GM18502 (cell line): ENCODE measurements around the gene GALNT11.
"Not testable (repeated sequence)": the region's sequence is repeated elsewhere in the genome, so short reads cannot be mapped to it uniquely, and the experiment has no call there.

ENCODE experiments used
- ATAC-seq: cut with Tn5 transposase; IDR thresholded peaks from one replicate; pipeline ENCODE4 v1.9.1; 2021; ENCODE audit warnings: mild to moderate bottlenecking; ENCODE audit not compliant: unreplicated experiment, poor library complexity

Gene GALNT11

DNA sequence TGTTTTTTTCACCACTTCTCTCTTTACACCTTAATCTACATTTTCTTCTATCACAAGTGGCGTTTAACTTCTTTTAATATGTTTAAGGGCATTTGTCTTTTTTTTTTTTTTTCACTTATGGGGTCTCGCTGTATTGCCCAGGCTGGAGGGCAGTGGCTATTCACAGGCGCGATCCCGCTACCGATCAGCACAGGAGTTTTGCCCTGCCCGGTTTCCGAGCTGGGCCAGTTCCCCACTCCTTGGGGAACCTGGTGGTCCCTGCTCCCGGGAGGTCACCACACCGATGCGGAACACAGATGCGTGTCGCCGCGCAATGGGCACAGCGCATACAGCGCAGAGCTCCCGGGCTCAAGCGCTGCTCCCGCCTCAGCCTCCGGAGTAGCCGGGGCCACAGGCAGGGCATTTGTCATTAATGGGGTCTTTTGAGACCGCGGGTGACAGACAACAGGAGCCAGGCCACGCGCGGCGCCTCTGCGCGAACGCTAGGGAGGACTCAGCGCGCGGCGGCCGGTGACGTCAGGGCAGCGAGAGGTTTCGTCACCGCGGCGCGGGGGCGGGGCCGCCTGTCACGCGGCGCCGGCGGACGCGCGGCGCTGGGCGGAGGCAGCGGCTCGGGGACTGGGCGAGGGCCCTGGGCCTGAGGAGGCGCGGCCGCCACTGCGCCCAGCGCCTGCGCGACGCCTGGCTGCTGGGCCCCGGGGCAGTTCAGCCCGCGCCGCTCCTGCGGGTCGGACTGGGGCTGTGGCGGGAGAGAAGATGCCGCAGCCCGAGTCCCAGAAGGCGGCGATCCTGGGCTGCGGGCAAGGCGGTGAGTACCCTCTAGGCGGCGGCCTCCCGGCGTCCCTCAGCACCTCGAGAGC, at the start of gene GALNT11:
TSS of gene GALNT11 (plus strand) at position 598 of the 860 bp plus-strand sequence. CDS start 68,554 bp downstream, outside the sequence.
- ATAC-seq, result peak; percentile 97

DNA sequence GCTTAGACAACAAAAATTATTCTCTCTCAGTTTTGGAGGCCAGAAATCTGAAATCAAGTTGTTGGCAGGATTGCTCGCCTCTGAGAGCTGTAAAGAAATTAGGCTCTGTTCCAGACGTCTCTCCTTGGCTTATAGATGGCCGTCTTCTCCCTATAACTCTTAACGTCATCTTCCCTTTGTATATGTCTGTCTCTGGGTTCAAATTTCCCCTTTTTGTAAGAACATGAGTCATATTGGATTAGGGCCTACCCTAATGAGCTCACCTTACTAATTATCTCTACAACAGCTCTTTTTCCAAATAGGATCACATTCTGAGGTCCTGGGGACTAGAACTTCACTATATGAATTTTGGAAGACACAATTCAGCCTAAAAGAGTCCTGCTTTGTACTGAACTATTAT, 46.9 kb upstream of the GALNT11 start:
- no peak for ATAC-seq

DNA sequence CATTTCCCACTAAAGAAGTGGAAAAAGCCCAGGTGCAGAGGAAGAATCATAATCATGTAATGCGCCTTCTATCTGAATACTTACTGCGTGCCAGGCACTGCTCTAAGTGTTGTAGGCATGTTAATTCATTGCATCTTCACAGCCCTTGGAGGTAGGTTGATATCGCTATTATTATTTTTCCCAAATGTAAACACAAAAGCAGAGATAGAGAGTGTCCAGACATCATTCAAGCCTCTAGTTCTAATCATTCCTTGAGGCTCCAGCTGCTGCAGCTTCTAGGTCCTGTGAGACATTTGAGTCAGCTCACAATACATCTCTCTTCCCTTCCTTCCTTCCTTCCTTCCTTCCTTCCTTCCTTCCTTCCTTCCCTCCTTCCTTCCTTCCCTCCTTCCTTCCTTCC, 44.3 kb upstream of the GALNT11 start:
- ATAC-seq, result no peak

DNA sequence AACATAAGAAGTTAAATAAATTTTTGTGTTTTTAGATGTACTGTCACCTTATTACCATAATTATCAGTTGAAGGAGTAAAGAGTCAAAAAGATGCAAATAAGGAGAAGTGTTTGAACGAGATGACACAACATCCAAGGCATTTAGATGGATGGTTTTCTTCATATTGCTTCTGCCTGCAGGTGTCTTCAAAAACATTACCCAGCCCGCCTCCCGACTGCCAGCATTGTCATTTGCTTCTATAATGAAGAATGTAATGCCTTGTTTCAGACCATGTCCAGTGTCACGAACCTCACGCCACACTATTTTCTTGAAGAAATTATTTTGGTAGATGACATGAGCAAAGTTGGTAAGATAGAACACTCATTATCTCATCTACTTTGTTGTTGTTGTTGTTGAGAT, 42.7 kb upstream of the GALNT11 start:
- no peak for ATAC-seq

DNA sequence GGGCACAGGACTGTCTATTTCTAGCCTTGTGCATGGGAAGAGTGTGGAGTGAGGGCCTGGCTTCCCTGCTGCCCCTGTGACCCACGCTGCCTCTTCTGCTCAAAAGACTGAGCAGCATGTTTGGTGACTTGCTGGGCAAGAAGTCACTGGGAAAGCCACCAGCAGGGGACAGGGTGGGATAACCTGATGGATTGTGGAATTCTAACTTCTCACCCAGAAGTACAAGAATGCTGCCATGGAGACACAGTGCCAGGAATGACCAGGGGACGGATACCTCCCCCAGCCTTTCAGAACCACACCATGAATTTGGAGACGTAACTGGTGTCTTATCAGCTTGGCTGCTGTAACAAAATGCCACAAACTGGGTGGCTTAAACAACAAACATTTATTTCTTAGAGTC, 40.9 kb upstream of the GALNT11 start:
- no peak for ATAC-seq

DNA sequence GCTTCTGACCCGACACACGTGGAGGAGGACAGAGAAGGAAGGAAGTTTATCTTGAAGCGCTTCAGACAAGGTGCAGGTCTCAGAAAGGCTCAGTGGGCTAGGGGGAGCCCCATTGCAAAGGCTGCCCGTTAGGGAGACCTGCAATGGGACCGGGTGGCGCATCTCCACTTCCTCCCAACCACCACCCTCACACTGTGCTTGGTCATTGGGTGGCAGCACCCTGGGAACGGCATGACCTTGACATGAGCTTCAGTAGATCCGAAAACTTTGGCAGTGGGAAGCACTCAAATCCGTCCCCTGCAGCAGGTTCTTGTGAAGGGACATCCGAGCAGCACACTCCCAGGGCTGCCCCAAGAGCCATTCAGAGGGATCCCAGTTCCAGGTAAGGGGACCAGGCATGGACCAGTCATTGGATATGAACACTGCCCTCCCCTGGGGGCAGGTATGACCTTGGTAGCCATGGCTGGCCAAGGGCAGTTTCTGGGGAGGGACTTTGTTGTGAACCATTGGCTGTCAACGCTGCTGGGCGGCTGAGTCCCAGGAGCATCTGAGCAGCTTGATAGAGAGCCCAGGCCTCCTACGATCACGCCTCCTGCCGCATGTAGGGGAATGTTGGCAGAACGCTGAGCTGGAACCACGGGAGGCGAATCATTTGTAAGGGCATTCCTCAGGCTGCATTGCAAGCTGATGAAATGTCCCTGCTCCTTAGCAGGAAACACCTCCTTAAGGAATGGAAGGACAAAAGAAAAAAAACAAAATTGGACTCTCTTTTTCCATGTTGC, 37.5 kb upstream of the GALNT11 start:
- no peak for ATAC-seq

DNA sequence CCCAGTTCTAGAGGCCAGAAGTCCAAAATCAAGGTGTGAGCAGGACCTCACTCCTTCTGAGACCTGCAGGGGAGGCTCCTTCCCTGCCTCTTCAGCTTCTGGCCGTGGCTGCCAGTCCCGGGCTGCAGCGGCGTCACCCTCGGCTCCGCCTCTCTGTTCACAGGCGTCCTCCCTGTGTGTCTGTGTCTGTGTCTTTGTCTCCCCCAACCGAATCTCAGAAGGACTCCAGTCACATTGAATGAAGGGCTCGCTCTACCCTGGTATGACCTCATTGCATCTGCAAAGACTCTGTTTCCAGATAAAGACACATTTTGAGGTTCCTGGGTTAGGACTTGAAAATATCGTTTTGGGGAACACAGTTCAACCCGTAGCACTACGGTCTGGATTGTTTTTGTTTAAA, 33.1 kb upstream of the GALNT11 start:
- no peak for ATAC-seq

DNA sequence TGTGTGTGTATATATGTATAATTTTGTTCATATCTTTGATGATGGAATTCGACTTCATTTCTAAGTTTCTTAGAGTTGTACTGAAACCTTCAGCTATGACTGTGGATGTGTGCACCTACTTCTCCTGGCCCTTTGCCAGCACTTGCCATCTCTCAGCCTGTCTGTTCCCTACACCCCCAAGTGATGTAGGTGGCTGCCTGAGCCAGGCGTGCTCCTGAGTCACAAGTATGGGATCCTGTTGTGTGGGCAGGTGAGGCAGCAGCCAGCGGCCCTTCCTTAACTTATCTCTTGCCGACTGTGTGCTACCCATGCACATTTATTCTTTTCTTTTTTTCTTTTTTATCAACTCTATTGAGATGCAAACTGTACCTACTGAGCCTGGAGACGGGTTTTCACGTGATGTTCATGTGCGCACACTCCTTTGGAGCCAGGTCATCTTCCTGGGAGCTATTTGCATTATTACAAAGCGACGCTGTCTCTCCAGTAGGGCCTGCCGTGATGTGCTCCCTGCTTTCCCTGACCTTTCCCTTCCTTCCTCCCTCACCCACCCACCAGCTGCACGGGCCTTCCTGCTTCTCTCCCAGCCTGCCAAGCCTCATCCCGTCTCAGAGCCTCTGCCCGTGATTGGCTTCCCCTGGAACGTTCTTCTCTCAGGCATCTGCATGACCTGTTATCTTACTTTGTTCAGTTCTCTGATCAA, 31.3 kb upstream of the GALNT11 start:
- no peak for ATAC-seq

DNA sequence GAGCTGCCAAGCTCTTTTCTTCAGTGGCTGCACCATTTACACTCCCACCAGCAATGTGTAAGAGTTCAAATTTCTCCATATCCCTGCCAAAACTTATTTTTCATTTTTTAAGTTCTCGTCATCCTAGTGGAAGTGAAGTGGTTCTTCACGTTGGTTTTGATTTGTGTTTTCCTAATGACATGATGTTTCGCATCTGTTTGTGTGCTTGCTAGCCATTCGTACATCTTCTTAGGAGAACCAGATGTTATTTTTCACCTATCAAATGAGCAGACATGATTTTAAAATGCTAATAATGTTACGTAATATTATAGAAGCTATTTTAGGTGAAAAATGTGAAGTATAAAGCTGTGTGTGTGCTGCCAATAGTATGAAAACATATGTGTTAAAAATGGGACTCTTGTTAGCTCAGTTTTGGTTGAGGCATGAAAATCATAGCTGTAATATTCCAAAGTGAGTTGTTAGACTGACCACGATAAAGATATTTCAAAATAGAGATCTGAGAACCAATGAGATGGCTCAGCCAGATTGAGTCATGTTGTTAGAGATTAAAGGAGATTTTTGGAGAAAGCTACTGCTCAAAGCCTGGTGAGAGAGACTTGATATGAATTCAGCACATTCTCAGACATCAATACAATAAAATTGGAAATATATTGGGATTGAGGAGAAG, 25.9 kb upstream of the GALNT11 start:
- no peak for ATAC-seq

DNA sequence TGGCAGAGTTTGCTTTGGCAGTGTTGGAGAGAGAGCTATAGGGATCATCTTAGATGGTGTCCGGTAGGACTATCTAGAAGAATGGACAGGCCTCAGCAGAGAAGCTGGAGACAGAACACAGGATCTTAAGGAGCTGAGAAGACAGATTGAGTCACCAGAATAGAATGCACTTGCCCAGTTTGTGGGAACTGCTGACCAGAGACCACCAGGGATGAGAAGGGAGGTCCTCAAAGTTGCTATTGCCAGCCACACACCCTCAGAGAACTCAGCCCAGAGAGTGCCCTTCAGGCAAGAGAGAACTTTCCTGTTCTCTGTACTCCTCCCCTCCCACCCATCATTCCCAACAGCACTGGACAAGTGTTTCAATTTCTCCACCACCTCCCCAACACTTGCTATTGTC, 25.3 kb upstream of the GALNT11 start:
- ATAC-seq, result no peak

DNA sequence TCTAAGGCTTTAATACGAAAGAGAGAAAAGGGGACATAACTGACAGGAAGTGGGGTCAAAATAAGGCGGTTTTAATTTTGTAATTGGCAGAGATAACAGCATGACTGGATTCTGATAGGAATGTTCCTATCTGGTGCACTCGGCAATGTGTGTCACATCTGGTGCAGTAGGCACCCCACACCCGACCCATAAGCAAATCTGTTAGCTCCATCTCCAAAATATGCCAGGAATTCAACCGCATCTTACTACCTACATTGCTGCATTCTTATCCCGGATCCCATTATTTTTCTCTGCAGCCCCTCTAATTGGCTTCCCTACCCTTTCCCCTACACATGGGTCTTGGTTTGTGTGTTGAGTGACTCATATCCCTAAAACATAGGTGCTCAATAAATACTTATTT, 19.1 kb upstream of the GALNT11 start:
- ATAC-seq, result no peak

DNA sequence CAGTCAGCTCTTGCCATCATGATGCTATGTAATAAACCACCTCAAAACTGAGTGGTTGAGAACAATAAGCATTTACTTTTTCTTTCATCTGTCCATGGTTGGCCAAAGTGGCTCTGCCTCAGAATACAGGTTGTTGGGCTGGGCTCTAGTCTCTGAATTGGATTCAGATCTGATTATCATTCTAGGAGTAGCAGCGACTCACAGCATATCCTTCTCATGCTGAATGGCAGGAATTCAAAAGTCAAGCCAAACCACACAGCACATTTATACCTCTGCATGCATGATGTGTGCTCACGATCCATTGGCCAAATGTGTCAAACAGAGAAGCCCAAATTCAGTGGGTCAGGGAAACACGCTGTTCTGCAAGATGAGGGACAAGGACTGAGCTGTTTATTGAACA, 13.6 kb upstream of the GALNT11 start:
- ATAC-seq, result no peak

DNA sequence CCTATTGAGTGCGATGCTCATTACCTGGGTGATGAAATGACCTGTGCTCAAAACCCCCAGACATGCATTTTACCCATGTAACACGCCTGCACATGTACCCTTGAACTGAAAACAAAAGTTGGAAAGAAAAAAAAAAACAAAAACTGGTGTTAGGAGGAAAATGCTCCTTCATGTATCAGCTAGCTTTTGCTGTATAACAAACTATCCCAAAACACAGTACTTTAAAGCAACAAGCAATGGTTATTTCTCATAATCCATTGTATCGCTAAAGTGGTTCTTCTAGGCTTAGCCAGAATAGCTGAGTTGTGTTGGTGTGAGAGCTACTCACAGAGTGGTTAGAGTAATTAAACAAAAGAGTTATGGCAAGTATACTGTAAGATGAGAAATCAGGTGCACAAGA, 12.2 kb upstream of the GALNT11 start:
- no peak for ATAC-seq

DNA sequence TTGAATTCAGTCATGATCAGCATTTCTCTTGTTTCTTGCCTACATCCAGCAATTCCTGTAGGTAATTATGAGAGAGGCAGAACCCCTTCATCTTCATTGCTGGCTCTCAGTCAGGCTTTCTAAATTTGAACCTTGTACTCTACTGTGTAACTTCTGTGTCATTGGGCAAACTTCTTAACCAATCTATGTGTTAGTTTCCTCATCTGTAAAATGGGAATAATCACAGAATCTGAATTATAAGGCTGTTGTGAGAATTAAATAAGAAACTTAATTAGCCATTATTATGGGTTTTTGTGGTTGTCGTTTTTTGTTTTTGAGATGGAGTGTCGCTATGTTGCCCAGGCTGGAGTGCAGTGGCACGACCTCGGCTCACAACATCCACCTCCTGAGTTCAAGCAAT, 11.5 kb upstream of the GALNT11 start:
- no peak for ATAC-seq

DNA sequence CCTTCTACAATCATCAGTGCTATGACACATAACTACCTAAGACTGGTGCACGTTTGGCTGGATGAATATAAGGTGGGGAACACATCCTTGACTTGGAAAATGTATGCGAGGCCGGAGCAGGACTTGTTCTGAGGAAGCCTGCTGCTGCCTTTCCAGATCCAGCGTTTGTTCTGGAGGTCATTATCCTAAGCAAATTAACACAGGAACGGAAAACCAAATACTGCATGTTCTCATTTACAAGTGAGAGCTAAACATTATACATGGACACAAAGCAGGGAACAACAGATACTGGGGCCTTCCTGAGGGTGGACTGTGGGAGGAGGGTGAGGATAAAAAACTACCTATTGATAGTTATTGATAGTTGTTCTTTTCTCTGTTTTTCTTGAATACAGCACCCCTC, 10.8 kb upstream of the GALNT11 start:
- no peak for ATAC-seq

DNA sequence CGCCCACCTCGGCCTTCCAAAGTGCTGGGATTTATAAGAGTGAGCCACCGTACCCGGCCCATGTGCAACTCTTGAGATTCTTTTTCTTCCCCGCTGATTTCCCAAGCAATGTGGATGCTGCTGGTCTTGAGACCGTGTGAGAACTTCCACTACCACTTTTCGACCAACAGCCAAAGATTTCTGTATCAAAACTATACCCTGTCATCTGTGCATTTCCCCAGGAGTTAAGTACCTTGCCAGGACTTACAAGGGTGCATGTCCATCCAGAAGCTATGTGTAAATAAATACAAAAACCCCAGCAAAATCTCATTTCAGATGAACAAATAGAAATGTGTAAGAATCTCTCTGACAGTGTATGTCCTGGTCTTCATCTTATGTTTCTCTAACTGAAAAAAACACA, 9.9 kb upstream of the GALNT11 start:
- no peak for ATAC-seq

DNA sequence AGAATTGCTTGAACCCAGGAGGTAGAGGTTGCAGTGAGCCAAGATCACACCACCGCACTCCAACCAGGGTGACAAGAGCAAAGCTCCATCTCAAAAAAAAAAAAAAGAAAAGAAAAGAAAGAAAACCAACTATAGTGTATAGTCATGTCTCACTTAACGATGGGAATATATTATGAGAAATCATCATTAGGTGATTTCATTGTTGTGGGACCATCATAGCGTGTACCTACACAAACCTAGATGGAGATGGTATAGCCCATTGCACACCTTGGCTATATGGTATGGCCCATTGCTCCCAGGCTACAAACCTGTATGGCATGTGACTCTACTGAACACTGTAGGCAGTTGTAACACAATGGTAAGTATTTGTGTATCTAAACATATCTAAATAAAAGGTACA, 8.5 kb upstream of the GALNT11 start:
- no peak for ATAC-seq

DNA sequence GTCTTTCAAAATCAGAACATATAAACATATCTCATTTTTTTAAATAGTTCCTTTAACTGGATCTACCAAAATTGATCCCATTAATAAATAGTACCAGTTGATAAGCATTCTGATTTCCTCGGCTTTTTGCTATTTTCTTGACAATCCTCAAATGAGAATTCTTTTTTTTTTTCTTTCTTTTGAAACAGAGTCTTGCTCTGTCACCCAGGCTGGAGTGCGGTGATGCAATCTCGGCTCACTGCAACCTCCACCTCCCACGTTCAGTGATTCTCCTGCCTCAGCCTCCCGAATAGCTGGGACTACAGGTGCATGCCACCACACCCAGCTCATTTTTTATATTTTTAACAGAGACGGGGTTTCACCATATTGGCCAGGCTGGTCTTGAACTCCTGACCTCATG, 7.8 kb upstream of the GALNT11 start:
- ATAC-seq, result not testable (repeated sequence)

DNA sequence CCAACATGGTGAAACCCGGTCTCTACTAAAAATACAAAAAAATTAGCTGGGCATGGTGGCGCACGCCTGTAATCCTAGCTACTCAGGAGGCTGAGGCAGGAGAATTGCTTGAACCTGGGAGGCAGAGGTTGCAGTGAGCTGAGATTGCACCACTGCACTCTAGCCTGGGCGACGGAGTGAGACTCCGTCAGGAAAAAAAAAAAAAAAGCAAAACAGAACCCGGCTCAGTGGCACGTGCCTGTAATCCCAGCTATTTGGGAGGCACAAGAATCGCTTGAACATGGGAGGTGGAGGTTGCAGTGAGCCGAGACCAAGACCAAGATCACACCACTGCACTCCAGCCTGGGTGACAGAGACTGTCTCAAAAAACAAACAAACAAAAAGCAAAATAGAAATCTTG, 3.7 kb upstream of the GALNT11 start:
- not testable (repeated sequence) for ATAC-seq
